ENCODE results near the gene ADGRB2.

- no peak for TF ChIP-seq ZNF707 (tag by site-specific recombination; IDR thresholded peaks at IDR 0.05)
- TF ChIP-seq ZNF311 (tag by site-specific recombination; IDR thresholded peaks at IDR 0.05; ENCODE audit: borderline replicate concordance): no peak
- no peak for TF ChIP-seq ZNF10 (tag by site-specific recombination; IDR thresholded peaks at IDR 0.05)
Observed at GRCh38 chr1:31807273-31808048, 43.3 kb upstream of the ADGRB2 start.
